NOMO-1 treated with dmso at 0.1 percent for 144 hours (cell line): ENCODE results near the gene SGK1.
"Not testable (repeated sequence)": the region's sequence is repeated elsewhere in the genome, so short reads cannot be mapped to it uniquely, and the experiment has no call there.

Experiments
- DNase-seq: peaks from one replicate; lab custom pipeline; 2025; ENCODE audit not compliant: unreplicated experiment; lab: John Stamatoyannopoulos, UW

The SGK1 gene

DNA sequence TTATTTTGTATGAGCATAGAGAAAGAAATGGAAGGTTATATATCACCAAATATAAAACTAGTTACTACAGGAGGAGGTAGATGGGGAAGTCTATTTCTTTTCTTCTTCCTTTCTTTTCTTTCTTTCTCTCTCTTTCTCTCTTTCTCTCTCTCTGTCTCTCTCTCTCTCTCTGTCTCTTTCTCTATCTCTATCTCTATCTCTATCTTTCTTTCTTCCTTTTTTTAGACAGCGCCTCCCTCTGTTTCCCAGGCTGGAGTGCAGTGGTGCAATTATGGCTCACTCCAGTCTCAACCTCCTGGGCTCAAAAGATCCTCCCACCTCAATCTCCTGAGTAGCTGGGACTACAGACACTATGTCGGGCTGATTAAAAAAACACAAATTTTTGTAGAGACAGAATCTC lies 10.2 kb upstream of the SGK1 start:
- no peak for DNase-seq

DNA sequence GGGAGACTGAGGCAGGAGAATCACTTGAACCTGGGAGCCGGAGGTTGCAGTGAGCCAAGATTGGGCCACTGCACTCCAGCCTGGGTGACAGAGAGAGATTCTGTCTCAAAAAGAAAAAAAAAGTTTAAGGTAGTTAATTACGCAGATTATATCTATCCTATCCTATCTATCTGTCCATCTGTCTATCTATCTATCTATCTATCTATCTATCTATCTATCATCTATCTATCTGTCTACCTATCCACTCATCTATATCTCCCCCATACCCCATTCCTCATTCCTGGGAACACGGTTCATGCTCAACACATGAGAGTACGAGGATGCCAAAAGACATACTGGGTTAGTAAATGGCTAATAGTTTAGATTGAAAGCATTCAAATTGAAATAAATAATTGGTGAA lies 8.3 kb upstream of the SGK1 start:
- not testable (repeated sequence) for DNase-seq

DNA sequence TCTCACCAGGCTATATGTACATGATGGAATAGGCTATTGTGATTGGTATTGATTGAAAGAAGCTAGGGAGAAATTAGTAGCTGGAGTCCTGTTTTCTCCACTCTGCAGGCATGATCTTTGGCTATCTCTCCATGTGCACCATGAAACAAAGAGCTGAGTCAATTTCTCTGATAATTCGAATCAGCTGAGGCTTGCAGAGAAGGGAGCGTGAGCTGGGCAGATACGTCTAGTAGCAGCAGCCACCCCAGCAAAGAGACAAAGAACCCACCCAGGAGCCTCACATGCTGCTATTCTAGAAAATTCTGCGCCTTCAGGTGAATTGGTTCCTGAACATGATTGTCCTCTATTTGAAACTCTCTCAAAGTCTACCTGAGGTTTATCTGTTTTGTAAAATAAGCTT lies 6.9 kb upstream of the SGK1 start:
- no peak for DNase-seq

DNA sequence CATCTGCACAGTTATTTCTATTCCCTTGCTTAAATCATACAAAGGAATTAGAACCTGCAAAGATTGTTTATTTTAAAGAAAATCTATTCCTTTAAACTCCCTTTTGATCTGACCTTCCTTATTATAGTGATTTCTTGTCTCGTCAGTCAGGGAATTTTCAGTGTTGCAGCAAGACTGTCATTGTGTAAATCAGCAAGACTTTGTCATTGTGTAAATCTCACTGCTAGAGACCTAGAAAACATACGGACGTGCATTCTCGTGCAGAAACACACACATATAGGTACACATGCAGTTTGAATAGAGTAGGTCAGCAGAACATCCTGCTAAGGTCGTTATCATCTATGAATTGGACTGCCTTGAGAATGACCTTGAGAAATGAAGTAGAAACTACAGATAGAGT lies 6.2 kb upstream of the SGK1 start:
- DNase-seq: no peak

DNA sequence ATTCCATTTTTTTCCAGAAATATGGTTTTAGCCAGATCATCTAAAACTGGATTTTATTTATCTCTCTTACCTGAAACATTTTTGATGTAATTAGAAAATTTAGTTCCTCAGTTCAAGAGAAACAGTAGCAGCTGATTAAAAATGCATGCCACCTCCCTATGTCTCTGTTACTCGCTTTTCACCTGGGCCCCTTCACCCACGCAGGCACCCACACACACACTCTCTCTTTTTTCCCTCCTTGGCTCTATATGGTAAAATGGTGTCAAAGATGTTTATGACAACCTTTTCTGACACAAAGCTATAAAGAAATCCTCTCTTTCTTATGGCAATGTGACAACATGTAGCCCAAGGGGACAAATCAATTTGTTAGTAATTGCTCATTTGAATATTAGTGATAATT lies 5.8 kb upstream of the SGK1 start:
- DNase-seq: no peak

DNA sequence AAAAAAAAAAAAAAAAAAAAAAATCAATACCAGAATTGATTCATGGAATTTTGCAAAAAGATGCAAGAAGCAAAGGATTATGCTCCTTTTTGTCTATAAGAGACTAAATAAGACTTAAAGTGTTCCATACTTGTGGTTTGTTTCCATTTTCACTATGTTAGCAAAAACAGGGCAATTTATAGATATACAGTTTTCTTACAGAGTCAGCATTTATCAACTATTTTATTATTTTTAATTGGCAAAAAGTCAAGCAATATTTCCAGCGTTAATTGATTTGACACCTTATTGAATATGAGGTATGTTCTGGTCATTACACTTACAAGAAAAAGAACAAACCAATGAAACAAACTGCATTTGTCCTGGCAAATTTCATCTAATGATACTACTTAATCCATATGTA lies 5.4 kb upstream of the SGK1 start:
- no peak for DNase-seq

DNA sequence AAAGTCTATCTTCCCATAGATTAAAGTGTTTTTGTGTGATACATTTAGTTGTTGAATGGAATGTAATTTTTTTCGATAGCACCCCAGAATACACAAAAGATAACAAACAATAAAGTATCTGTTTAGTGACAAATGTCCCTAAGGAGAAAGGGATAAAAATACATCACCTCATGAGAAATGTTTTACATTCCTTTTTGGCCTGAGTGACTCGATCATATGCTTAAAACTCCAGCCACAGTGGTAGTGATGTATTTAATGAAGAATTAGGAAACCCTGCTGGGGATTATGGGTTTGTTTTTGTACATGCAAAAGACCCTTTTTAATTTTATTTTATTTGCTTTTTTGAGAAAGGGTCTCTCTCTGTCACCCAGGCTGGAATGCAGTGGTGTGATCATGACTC lies 4.3 kb upstream of the SGK1 start:
- DNase-seq: no peak

DNA sequence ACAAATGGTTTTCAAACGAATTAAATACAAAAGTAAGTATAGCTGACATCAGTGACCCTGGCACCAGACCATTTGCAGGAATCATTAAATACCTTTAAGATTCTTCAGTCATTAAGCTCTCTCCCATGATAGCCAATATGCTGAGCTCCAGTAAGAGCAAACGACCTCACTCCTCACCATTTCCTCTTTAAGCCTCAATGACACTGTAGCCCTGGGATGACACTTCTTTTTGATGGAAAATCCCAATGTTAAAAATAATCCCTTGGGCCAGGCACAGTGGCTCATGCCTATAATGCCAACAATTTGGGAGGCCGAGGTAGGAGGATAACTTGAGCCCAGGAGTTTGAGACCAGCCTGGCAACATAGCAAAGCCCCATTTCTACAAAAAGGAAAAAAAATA lies 3.3 kb upstream of the SGK1 start:
- no peak for DNase-seq

DNA sequence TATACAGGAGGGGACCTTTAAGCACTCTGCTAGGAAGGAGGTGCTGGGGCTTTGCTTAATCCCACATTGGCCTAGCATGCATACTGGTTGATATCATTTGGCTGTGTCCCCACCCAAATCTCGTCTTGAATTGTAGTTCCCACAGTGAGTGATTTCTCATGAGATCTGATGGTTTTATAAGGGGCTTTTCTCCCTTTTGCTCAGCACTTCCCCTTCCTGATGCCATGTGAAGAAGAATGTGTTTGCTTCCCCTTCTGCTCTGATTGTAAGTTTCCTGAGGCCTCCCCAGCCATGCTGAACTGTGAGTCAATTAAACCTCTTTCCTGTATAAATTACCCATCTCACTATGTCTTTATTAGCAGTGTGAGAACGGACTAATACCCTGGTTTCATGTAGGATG lies 1.8 kb upstream of the SGK1 start:
- DNase-seq: not testable (repeated sequence)

DNA sequence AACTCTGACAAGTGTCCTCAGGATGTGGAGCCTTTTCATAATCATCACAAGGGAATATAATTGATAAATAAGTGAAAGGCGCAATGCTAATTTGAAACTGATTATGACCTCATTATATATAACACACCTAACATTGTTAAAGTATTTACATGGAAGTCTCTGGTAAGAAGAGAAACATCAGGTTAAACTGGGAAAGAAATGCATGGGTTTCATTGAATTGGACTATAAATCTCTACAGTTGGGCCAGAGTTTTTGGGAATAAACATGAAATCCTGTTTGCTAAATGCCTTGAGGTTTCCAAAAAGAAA lies 1.0 kb upstream of the SGK1 start:
- no peak for DNase-seq

DNA sequence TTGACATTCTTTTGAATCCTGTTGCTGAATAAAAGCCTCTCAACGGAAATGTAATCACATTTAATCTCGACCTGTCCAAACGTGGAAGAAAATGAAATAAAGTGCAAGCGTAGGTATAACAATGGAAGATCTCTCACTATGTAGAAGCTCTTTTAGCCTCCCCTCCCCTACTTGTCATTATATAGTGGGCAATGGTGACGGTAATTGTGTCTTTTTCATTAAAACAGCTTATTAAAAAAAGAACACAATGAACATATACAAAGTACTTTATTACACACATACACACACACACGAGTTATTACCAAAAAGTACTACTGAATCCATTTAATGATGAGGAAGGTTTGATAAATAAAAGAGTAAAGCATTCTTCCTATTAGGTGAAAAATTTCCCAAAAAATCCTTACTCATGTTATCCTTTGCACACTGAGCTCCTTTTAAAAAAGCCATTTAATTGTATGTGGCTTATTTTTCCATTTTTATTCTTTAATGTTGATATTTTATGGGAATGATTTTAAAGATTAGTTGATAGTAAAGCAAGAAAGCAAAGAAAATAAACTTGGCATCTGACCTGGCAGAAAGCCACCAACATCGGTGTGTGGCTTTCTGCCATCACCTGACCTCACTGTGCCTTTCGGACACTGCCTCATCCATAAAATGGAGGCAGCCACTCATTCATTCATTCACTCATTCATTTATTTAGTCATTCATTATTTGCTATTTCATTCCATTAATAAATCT lies 493 bp upstream of the SGK1 start:
- no peak for DNase-seq

DNA sequence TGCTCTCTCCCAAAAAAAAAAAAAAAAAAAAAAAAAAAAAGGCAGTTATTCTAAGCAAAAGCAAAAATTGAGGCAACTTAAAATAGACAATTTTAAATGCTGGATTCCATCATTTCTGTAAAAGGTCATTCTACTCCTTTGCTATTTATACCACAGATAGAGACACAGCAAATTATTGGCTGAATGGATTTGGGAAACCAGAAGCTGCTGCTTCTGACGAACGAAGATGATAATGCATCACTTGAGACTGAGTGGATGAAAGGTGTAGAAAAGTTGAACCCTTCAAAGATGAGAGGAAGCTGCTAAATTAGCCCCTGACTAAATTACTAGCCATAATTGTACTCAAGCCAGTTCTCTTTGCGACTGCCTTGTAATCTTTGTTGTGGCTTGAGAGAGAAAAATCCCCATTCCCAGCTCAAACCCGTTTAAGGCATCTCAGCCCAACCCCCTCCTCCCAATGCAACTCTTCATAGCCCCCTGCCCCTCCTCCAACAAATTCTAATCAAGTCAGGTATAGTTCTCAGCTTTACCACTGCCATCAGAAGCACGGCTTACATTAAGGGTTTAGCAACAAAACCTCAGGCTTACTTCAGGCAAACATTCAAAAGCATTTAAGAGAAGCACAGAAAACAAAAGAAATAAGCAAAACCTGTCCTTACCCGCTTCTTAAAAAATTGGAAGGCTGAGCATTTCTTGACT lies 1.0 kb downstream of the SGK1 start:
- no peak for DNase-seq

DNA sequence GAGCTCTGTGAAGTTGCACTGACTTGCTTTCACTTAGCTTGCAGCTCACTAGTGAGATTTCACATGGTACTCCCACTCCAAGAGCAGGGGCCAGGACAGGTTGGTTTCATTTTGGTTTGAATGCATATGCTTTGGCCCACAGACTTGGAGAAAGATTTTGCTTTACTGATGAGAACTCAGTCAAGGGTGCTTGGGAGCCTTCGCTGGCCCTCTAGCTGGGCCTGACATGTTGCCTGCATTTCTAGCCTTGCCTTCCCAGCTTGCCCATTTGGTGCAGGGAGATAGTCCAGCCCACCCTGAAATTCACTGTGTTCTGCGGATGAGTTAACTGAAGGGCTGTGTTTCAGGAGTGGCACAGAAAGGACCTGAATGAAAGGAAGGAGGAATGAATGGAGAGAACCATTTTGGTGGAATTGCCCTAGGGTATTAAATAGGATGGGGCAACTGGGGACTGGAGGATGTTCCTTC lies 1.9 kb downstream of the SGK1 start:
- no peak for DNase-seq

DNA sequence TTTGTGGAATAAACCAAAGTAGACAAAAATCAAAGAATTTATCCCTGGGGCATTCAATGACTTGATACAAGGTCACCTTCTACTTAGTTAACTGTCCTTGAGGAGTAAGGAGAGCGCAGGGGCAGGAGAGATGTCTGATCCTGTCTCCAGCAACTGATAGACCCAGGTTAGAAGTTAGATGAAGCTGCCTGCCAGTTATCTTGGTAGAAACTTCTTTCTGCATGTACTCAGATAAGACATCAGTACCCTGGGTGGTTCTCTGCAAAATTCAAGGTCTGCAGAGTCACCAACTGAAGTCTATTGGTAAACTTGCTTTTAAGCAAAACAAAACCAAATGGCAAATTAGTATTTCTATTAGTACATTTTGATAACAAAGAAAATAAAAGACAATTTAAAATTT lies 2.7 kb downstream of the SGK1 start:
- no peak for DNase-seq

DNA sequence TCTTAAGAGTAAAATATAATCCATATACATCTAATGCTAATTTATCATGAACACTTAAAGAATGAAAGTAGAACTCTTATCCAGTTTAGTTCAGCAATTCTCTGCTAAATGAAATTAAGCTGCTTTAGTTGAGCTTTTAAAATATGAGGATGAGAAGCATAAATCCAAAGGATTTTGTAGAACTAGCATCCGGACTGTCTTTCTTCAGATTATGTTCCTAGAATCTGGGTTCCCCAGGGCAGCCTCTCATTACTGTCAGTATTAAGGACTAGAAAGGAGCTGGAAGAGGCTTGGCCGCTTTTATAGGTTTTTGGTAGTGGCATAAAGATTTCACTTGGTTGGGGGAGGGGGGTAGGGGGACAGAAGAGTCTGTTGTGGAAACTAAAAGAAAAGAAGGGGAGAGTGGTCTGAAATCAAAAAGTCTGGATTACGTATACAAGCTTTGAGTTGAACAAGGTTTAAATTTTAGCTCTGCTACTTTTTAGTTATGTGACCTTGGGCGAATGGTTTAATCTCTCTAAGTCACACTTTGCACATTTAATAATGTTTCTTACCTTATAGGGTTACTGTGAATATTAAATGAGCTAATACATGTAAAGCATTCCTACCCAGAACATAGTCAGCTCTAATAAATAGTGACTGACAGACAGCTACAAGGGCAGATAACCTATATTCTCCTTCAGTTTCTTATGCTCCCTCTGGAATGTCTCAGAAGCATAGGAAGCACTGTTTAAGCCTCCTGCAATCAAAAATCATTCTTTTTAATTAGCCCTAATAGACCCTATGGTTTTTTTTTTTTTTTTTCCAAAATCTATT lies 3.7 kb downstream of the SGK1 start:
- DNase-seq: no peak

DNA sequence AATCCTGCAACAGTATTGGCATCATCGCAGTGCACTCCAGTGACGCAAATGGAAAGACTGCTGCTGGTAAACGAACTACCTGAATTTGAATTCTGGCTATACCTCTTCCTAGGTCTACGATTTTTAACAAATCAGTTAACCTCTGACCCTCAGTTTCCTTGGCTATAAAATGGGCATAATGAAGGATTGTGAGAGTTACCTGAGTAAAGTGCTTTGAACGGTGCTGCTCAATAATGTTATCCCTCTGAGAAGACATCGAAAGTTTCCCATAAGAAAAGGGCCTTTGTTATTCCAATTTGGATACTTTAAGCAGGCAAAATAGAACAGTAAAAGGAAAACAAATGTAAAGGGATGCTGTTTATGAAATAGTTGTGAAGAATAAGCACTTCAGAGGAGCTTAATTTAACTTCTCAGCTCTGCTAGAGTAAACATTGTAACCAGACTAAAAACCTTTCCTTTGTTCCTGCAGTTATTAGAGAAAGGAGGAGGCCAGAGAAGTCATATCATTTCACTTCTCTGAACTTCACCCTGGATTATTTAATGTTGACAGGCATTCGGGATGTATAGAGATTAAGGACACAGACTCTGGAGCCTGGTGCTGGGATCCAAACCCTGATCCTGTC lies 5.8 kb downstream of the SGK1 start:
- no peak for DNase-seq

DNA sequence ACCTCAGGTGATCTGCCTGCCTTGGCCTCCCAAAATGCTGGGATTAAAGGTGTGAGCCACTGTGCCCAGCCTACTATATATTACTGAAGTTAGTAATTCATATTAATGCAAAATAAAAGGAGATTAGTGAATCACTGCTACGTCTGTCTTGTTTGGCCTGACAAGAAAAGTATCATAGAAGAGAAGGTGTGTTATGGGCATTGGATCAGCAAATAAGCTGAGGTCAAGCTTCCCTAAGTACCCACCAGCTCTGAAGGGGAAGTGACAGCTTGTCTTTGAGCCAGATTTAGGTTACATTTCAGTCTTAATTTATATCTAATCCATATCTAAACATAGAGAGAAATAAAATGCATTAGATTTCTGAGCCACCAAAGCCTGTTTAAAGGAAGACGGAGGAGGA lies 7.1 kb downstream of the SGK1 start:
- no peak for DNase-seq

DNA sequence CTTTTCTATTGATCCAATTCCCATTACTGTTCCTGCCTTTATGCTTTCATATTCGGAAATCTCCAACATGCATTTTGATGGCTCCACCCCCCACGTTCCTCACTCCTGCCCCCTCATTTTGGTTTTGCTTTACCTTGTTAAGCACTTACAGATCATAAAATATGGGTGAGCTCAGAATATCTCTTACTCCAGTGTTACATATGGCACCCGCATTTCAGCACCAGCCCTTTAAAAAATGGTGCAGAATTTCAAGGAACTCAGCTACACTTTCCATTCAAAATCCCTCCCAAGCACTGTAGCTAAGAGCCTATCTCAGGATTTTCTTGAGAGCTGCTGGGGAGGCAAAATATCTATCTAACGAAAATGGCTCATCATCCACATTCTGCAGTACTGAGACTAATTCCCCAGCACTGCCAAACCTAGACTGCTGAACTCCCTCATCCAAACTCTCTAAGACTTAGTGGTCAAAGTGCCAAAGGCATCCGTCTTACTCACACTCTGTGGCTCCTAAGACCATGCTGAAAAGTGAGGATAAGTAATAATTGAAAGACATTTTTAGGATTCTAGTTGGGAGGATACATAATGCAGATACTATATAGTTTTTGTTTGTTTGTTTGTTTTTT lies 7.8 kb downstream of the SGK1 start:
- no peak for DNase-seq

DNA sequence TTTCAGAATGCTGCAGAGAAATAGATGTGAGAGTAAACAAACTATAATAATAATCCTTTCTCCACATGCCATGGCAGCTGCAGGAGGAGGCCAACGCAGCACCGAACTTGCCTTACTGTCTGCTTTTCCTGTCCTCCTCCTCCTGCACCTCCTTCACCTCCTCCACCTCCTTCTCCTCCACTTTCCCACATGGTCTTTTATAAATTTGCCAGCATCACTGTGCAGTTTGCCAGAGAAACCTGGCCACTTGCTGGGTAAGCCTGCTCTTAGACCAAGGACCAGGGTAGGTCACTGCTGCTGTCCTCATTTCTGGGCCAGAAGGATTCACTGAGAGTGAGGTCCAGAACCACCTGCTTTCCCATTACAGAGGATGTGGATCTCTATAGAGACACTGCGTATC lies 8.7 kb downstream of the SGK1 start:
- DNase-seq: no peak

DNA sequence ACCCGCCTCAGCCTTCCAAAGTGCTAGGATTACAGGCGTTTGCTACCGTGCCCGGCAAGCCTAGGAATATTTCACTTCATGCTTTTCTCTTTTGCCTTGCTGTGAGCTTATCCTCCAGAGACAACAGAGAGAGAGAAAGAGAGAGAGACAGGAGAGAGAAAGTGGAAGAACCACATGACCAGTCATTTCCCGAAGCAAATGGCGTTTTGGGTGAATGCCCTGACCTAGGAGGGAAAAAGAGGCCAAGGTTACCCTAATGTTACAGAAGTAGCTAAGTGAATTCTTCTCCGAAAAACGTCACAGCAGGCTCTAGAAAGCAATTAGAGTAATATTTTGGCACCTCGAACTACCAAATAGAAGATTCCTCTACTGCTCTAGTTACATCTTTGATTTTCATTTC lies 9.1 kb downstream of the SGK1 start:
- DNase-seq: no peak

DNA sequence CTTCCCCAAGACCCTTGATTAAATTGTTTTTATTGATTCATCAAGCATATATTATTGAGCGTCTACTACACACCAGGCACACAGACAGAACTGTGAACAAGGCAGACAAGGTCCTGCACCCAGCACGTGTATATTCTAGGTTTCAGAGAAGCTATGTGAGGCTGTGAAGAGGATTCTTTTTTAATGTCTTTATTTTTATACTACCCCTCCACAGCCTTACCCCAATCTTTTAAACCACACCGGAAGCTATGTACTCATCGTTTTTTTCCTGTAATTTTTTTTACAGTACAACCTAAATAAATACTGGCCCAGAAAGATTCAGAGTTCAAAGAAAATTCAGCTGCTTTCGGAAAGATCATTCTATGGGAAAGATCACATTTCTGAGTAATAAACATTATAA lies 10.0 kb downstream of the SGK1 start:
- DNase-seq: peak; percentile 28
